Ovary (tissue), 3 donors: Measurements from ENCODE around the gene WNT9A.

Source experiments
- EP300 ChIP-seq: sonication (generic); formaldehyde crosslinking; IDR thresholded peaks from one replicate; pipeline ENCODE4 v1.6.1; 2017; ENCODE audit warnings: antibody characterized with exemption
- POLR2A ChIP-seq: fragments of 450-650 bp; IDR thresholded peaks from one replicate; pipeline ENCODE4 v1.6.1; 2017; ENCODE audit warnings: antibody characterized with exemption, mild to moderate bottlenecking, moderate library complexity
- TF ChIP-seq, protein P1 (sequence below), 3 donors: fragments of 450-650 bp in 2 of 3; fragments of 200-600 bp in 1 of 3; IDR thresholded peaks; one replicate each; pipeline versions ENCODE4 v1.5.1 to v1.8.0; 2016 to 2022; ENCODE audit warnings: antibody characterized with exemption in 3 of 3, mild to moderate bottlenecking in 1 of 3
- donor health status: DM: no; HTN: no; CAD: no.

DNA sequence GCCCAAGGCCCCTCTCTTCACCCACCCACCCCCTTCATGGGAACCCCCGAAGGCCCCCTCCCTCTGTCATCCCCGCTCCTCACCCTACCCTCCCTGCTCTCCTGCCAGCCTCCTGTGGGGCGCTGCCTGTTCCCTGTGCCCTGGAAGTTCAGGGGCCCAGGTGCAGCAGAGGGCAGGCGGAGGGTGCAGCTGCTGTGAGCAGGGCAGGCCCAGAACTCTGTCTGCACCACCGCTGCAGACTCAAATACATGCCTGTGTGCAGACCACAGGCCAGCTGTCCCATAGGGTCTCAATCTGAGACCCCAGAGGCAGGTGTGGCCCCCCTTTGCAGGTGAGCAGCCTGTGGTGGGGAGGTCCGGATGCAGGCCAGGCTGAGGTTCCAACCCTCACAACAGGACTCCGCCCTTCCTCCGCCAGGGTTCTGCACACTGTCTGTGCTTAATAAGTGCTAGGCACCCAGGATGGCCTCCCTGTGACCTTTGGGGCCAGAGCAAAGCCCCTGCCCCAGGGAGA is 62.5 kb downstream of the WNT9A start:
- TF ChIP-seq, protein P1, sequence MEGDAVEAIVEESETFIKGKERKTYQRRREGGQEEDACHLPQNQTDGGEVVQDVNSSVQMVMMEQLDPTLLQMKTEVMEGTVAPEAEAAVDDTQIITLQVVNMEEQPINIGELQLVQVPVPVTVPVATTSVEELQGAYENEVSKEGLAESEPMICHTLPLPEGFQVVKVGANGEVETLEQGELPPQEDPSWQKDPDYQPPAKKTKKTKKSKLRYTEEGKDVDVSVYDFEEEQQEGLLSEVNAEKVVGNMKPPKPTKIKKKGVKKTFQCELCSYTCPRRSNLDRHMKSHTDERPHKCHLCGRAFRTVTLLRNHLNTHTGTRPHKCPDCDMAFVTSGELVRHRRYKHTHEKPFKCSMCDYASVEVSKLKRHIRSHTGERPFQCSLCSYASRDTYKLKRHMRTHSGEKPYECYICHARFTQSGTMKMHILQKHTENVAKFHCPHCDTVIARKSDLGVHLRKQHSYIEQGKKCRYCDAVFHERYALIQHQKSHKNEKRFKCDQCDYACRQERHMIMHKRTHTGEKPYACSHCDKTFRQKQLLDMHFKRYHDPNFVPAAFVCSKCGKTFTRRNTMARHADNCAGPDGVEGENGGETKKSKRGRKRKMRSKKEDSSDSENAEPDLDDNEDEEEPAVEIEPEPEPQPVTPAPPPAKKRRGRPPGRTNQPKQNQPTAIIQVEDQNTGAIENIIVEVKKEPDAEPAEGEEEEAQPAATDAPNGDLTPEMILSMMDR (IDR thresholded peaks at IDR 0.05), result no peak
- no peak for TF ChIP-seq POLR2A
- no peak for TF ChIP-seq EP300
